Activated naive CD8-positive, alpha-beta T cell (primary cell): ENCODE measurements around the gene DMXL1.
A peak's percentile ranks its signal among the peaks of the same experiment; 100 is the strongest.

Experiments
- H3K27ac Mint-ChIP-seq: one replicate; pipeline ENCODE4 v1.8.0; 2021; ENCODE audit warnings: mixed read lengths
- H3K27me3 Mint-ChIP-seq: one replicate; pipeline ENCODE4 v1.8.0; 2021; ENCODE audit warnings: mixed read lengths
- H3K36me3 Mint-ChIP-seq: one replicate; pipeline ENCODE4 v1.8.0; 2021; ENCODE audit warnings: mixed read lengths
- H3K4me1 Mint-ChIP-seq: one replicate; pipeline ENCODE4 v1.8.0; 2021; ENCODE audit warnings: low read depth, mixed read lengths
- H3K4me3 Mint-ChIP-seq: one replicate; pipeline ENCODE4 v1.8.0; 2021; ENCODE audit warnings: mild to moderate bottlenecking, mixed read lengths
- H3K9me3 Mint-ChIP-seq: one replicate; pipeline ENCODE4 v1.8.0; 2021; ENCODE audit warnings: low read depth, mixed read lengths

The DMXL1 gene

DNA sequence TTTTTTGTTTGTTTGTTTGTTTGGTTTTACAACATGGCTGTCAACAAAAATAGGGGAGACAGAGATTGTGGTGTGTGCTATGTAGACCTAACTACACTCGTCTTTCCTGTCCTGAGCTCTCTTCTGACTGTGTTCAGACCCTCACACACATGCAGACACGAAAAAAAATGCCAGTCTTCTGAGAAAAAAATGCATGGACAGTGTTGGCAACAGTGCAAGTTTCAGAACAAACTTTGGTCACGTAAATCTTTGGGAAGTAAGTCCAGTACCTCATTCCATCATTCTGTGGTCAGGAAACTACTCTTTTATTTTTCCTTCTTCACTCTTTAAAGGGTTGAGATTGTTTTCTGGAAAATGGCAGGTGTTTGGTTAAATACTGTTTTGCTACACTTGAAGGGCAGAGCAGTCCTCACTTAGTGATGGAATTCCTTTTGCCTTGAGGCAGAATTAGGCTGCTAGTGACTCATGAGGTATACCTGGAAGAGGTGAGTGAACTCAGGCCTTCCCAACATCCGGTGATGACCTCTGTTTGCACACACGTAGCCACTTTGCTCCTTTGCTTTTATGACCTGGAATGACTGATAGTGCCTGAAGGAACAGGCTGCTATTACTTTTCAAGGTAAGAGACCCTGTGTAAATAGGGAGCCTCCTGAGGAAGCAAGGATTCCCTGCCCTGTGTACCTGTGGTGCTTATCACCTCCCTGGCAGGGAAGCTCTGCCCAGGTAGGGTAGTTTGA is 203.3 kb downstream of the DMXL1 start:
- peak overlapping the region; percentile 100 for H3K27ac Mint-ChIP-seq
- peaks cover 16% of the 10 kb centered on the region for H3K36me3 Mint-ChIP-seq
- H3K4me3 Mint-ChIP-seq: peak overlapping the region; percentile 100
- peaks cover 91% of the 10 kb centered on the region for H3K4me1 Mint-ChIP-seq
- no peaks in the 10 kb centered on the region for H3K9me3 Mint-ChIP-seq
- H3K27me3 Mint-ChIP-seq: no peaks in the 10 kb centered on the region

DNA sequence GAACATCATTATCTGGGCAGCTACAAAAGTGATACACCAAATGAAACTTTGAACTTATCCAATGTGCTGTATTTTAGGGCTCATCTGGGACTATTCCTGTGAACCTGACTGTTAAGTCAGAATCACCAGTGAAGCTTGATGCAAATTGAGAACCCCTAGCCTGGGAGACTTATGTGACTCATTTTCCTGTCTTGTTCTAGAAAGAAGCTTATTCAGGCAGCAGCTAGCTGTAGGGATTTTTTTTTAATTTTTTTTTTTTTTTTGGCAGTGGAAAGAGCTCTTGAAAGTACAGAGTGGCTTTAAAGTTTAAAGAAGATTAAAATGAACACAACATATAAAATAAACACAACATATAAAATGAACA is 203.9 kb downstream of the DMXL1 start:
- Mint-ChIP-seq H3K27ac (peak overlapping the region; percentile 100), H3K9me3 (no peaks in the 10 kb centered on the region), H3K4me1 (peaks cover 96% of the 10 kb centered on the region), H3K36me3 (peaks cover 18% of the 10 kb centered on the region), H3K27me3 (no peaks in the 10 kb centered on the region), H3K4me3 (peak overlapping the region; percentile 100)

DNA sequence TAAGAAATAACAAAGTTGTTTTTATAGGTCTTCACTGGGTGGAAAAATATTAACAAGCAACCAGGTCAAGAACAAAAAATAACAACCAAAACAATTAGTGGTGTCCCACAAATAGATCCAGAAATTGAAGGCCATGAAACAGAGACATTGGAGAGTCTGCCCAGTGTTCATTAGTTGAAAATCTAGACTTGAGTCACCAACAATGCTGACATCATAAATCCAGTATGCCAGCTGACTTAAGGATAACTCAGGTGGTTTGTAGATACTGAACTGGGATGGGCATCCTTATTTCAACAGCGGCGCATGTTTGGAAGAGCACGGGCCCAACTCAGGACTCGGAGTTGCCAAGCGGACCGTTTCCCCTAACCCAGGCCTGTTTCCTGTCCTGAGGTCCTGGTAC is 204.3 kb downstream of the DMXL1 start:
- peaks cover 96% of the 10 kb centered on the region for H3K4me1 Mint-ChIP-seq
- peak overlapping the region; percentile 100 for H3K4me3 Mint-ChIP-seq
- no peaks in the 10 kb centered on the region for H3K27me3 Mint-ChIP-seq
- peak overlapping the region; percentile 100 for H3K27ac Mint-ChIP-seq
- peaks cover 15% of the 10 kb centered on the region for H3K36me3 Mint-ChIP-seq
- no peaks in the 10 kb centered on the region for H3K9me3 Mint-ChIP-seq

DNA sequence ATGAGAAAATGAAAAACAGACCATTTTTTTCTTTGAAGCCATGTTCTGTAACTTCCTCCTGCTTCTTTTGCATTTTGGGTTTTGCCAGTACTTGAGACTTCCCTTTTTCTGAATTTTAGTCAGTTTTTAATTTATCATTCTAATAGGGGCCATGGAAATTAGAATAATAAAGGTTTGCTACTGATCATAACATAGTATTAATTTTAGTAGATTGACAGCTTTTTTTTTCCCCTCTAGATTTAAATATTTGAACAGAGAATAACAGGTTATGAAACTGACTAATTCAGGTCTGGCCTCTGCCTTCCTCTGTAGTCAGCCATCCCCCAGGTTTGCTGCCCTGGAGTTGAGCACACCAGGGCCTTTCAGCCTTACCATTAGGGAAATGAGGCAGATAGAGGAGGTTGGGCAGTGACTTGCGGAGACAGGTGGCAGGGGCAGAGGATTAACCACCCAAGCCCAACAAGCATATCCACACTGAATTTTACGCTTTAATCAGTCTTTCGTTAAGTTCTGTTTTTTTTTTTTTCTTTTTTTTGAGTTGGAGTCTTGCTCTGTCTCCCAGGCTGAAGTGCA is 204.8 kb downstream of the DMXL1 start:
- Mint-ChIP-seq H3K27me3 (no peaks in the 10 kb centered on the region), H3K4me3 (peak overlapping the region; percentile 100), H3K4me1 (peaks cover 98% of the 10 kb centered on the region), H3K36me3 (peaks cover 20% of the 10 kb centered on the region), H3K9me3 (no peaks in the 10 kb centered on the region), H3K27ac (peak overlapping the region; percentile 100)

DNA sequence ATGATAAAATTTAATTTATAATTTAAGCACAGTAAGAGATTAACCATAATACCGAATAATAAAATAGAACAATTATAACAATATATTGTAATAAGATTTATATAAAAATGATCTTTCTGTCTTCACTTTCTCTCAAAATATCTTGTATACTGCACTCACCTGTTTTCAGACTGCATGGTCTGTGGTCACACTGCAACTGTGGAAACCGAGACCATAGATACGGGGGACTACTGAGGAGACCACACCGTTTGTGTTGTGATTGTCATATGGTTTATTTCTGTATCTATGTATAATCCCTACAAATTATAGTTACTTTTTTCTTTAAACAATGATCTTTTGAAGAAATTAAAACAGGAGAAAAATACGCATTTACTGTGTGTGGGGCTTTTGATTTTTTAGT is 206.1 kb downstream of the DMXL1 start:
- peak overlapping the region; percentile 82 for H3K4me3 Mint-ChIP-seq

DNA sequence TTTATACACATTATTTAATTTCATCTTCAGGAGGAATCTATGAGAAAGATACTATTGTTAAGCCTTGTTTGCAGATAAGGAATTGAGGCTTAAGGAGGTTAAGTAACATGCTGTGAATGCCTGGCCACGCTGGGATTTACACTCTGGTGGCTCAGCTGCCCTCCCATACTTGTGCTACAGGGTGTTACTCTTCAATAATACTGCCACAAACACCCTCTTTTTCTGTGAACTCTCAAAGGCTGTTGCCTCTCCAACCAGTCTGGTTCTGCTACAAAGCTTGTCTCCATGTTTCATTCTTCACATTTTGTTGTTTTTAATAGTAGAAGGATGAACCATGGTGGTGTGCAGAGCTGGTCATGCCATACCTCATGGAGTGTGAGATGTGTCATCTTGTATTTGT is 208.2 kb downstream of the DMXL1 start:
- Mint-ChIP-seq H3K27me3 (no peaks in the 10 kb centered on the region), H3K4me3 (peak overlapping the region; percentile 82), H3K36me3 (peaks cover 26% of the 10 kb centered on the region), H3K4me1 (peaks cover 98% of the 10 kb centered on the region), H3K9me3 (no peaks in the 10 kb centered on the region), H3K27ac (peak overlapping the region; percentile 97)

More for the DNA sequence above, 206.1 kb downstream of the DMXL1 start:
- no peaks in the 10 kb centered on the region for H3K9me3 Mint-ChIP-seq
- peaks cover 98% of the 10 kb centered on the region for H3K4me1 Mint-ChIP-seq
- H3K27ac Mint-ChIP-seq: peak overlapping the region; percentile 97
- H3K36me3 Mint-ChIP-seq: peaks cover 22% of the 10 kb centered on the region
- H3K27me3 Mint-ChIP-seq: no peaks in the 10 kb centered on the region

DNA sequence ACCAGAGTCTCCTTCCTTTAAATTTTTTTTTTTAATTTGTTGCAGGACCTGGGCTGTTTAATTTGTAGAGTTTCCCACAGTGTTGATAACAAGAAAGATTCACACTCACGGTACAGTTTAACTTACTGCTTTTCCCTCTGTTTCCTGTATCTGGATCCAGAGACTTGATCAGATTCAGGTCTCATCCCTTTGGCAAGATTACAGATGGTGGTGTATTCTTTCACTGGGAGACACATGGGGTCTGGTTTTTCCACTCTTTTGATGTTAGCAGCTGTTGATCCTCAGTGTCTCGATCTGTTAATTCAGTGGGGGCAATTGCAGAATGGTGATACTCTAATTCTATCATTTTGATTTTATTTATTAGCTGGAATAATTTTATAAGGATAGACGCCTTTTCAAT is 209.5 kb downstream of the DMXL1 start:
- Mint-ChIP-seq H3K4me3 (peak overlapping the region; percentile 82), H3K4me1 (peaks cover 97% of the 10 kb centered on the region), H3K36me3 (peaks cover 26% of the 10 kb centered on the region), H3K27ac (peak overlapping the region; percentile 97), H3K27me3 (no peaks in the 10 kb centered on the region), H3K9me3 (no peaks in the 10 kb centered on the region)

DNA sequence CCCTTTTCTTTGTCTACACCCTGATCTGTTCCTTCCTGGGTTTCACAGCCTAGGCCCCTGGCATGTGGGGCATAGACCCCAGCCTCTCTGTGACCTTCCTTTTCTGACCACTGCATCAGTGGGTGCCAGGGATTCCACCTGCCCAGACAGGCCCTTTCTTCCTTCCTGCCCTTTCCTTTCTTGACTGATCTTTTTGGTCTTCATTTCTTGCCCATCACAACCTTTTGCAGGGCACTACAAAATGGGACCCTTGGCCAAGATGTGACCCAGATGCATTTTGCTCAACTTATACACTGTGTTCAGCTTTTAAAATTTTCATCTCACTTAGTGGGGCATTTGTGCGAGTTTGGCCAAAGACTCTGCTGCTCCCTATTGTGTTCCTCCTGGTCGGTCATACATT is 211.7 kb downstream of the DMXL1 start:
- Mint-ChIP-seq H3K36me3 (peaks cover 24% of the 10 kb centered on the region), H3K4me3 (peak overlapping the region; percentile 47), H3K9me3 (no peaks in the 10 kb centered on the region), H3K4me1 (peaks cover 99% of the 10 kb centered on the region), H3K27me3 (no peaks in the 10 kb centered on the region), H3K27ac (peak overlapping the region; percentile 97)

DNA sequence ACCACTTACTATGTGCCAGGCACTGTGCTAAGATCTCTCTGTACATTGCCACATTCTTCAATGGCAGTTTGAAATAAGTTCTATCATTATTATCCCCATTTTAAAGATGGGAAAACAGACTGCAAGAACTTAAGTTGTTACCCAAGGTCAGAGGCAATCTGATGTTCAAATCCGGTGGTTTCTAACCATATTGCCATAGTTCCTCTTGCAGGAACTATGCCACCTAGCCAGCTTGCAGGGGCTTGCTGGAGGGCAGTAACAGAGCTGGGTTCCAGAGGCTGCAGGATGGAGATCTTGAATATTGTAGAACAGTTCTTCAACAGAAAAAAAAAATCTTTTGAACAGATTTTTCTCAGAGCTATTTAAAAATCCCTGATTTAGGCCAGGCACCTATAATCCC is 213.1 kb downstream of the DMXL1 start:
- H3K27me3 Mint-ChIP-seq: no peaks in the 10 kb centered on the region
- H3K27ac Mint-ChIP-seq: peak overlapping the region; percentile 97
- H3K9me3 Mint-ChIP-seq: no peaks in the 10 kb centered on the region
- H3K4me1 Mint-ChIP-seq: peaks cover 99% of the 10 kb centered on the region
- peak overlapping the region; percentile 63 for H3K4me3 Mint-ChIP-seq
- peaks cover 23% of the 10 kb centered on the region for H3K36me3 Mint-ChIP-seq

DNA sequence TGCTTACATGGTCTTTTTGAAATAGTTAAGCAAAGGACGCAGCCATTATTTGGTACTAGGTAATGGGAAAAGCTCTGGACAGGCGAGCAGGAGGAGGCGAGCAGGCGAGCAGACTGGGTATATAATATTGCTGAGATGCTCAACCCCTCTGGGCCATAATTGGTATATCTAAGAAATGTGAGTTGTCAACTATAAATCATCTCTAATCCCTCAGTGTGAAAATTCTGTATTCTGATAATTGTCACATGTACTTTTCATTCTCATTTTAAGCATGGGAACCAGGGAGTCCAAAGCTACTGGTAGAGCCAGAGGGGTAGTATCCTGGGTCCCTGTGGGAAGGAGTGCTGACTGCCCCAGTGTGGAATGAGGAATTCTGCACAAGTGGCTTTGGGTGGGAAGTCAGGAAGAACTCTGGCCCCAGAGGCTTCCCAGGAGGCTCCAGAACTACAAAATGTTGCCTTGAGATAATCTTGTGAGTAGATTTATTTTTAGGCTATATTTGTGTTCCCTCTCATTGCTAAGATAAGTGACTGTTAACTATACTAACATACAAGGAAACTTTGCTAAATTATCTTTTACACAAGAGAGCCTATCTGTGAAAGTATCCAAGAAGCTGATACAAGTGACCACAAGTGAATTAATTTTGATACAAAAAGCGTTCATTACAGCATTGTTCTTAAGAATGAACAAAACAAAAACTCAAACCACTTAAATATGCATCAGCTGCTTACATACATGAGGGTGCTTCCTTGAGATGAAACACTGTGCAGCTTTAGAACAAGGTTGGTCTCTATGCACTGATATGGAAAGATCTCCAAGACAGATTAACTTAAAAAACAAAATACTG is 214.4 kb downstream of the DMXL1 start:
- no peaks in the 10 kb centered on the region for H3K9me3 Mint-ChIP-seq
- peaks cover 99% of the 10 kb centered on the region for H3K4me1 Mint-ChIP-seq
- peaks cover 18% of the 10 kb centered on the region for H3K36me3 Mint-ChIP-seq
- peak overlapping the region; percentile 58 for H3K4me3 Mint-ChIP-seq
- no peaks in the 10 kb centered on the region for H3K27me3 Mint-ChIP-seq
- peak overlapping the region; percentile 98 for H3K27ac Mint-ChIP-seq

DNA sequence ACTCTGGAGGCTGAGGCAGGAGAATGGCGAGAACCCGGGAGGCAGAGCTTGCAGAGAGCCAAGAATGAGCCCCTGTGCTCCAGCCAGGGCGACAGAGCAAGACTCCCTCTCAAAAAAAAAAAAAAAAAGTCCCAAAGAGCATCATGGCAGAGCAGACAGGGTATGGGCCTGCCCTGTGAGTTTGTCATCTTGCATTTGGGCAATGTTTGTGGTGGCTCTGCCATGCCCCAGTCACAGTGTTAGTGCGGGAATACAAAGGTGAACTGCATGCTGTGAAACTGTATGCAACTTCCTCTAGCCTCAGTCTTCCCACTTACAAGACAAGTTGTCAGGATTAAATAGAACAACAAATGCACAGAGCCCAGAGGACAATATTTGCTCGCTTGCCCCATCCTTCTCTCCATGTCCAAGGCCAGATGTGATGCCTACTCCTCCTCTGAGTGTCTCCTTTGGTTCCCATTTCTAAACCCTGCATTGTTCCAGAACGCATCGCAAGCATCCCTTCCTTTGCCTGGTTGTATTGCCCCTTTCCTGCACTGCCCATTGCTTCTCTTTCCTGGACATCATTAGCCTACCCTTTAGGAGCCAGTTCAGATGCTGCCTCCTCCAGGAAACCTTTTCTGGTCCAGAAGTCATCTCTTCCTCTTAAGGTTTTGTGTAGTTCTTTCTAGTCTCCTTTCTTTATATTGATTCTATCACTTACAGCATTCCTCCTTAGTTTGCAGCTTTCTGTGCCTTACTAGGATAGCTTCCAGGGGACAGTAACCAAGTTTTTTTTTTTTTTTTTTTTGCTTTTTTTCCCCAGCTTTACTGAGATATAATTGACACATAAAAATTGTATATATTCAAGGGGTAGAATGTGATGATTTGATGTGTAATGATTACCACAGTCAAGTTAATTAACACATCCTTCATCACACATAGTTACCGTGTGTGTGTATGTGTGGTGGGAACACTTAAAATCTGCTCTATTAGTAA is 215.9 kb downstream of the DMXL1 start:
- Mint-ChIP-seq H3K27ac (peak overlapping the region; percentile 98), H3K4me3 (peak overlapping the region; percentile 79)

DNA sequence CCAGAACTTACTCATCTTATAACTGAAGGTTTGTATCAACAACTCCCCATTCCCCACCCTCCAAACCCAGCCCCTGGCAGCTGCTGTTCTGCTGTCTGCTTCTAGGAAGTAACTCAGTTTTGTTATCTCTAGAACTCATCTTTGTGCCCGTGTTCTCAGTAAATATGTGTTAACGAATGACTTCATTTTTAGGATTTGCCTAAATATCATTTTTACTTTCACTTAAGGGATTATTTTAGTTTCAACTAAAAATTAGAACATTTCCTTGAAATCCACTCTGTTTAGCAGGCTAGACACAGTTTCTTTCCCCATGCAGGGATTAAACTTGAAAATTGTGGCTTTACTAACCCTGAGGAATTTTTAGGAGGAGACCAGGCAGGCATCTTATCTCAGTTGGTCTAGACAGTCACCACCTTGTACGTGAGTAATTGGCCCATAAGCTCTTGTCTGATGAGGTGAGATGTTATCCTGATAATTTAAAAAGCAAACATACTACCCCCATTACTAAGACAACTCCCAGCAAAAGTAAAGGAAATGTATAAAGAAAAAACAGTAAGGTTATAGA is 216.7 kb downstream of the DMXL1 start:
- H3K27me3 Mint-ChIP-seq: no peaks in the 10 kb centered on the region
- peaks cover 12% of the 10 kb centered on the region for H3K36me3 Mint-ChIP-seq

More for the DNA sequence above, 215.9 kb downstream of the DMXL1 start:
- peaks cover 13% of the 10 kb centered on the region for H3K36me3 Mint-ChIP-seq
- no peaks in the 10 kb centered on the region for H3K9me3 Mint-ChIP-seq
- H3K27me3 Mint-ChIP-seq: no peaks in the 10 kb centered on the region
- peaks cover 98% of the 10 kb centered on the region for H3K4me1 Mint-ChIP-seq

DNA sequence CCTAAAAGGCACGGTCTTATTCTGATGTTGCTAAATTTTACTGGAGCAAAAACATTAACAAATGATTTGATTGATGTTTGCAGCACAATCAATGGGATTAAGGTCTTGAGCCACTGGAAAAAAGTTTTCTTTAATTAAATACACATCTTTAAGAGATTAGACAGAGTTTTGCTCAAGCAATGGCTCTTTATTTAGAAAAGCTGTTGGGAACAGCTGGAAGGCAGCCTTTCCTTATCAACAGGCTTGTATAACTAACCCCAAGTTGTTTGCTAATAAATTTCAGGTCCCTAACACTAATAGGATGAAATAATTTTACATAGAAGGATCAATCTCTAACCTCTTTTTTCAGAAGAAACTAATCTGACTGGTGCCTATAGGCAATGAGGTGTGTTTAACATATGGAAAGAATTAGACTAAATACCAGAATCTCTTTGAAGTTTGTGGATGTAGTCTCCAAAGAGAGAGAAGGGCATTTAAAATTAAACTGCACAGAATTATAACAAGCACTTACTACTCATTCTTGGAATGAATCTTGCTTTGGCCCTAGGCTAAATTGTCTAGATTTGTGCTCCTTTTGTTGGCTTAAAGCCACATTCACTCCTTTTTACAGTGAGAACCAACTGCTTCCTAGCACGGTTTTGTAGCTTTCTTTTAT is 217.6 kb downstream of the DMXL1 start:
- Mint-ChIP-seq H3K36me3 (peaks cover 10% of the 10 kb centered on the region), H3K9me3 (peaks cover 5% of the 10 kb centered on the region), H3K4me1 (peaks cover 98% of the 10 kb centered on the region), H3K27ac (peak overlapping the region; percentile 98), H3K4me3 (peak overlapping the region; percentile 79), H3K27me3 (no peaks in the 10 kb centered on the region)

More for the DNA sequence above, 216.7 kb downstream of the DMXL1 start:
- Mint-ChIP-seq H3K9me3 (no peaks in the 10 kb centered on the region), H3K4me1 (peaks cover 98% of the 10 kb centered on the region), H3K4me3 (peak overlapping the region; percentile 79), H3K27ac (peak overlapping the region; percentile 98)
